Right lobe of liver (tissue), 6 donors: Measurements from ENCODE around the gene PSMB1. TPM values are rescaled to one million over a fixed set of nuclear protein-coding genes. Genes with fewer than 3 reads are reported as not detected.

Experiments
- ATAC-seq, 4 donors: fragments of 200-7000 bp; cut with Tn5 transposase; one replicate each; pipeline ENCODE4 v1.9.1; 2020; ENCODE audit warnings: mild to moderate bottlenecking in 4 of 4, moderate library complexity in 4 of 4
- DNase-seq, 3 donors: peaks; one replicate each; pipeline ENCODE4 v3.0.0-alpha.2; 2020
- H3K27ac ChIP-seq, 3 donors: fragments of 200-600 bp; one replicate each; pipeline ENCODE4 v1.8.0; 2022
- H3K27me3 ChIP-seq, 2 donors: fragments of 200-600 bp; one replicate each; pipeline ENCODE4 v1.8.0; 2022
- H3K36me3 ChIP-seq, 4 donors: fragments of 200-600 bp; sonication (generic) in 1 of 4; one replicate each; pipeline versions ENCODE4 v1.5.1 to v1.8.0; 2017 to 2022; ENCODE audit warnings: control low read depth in 1 of 4
- H3K4me1 ChIP-seq, 4 donors: fragments of 200-600 bp; sonication (generic) in 1 of 4; one replicate each; pipeline versions ENCODE4 v1.5.1 to v1.8.0; 2017 to 2022; ENCODE audit warnings: control low read depth in 1 of 4
- H3K4me3 ChIP-seq, 3 donors: fragments of 200-600 bp; one replicate each; pipeline ENCODE4 v1.8.0; 2022
- H3K9me3 ChIP-seq, 4 donors: fragments of 200-600 bp; sonication (generic) in 1 of 4; one replicate each; pipeline versions ENCODE4 v1.5.1 to v1.8.0; 2017 to 2022; ENCODE audit warnings: control low read depth in 1 of 4
- CTCF ChIP-seq, 4 donors: fragments of 200-600 bp in 3 of 4; fragments of 450-650 bp in 1 of 4; IDR thresholded peaks; one replicate each; pipeline versions ENCODE4 v1.5.1 to v1.8.0; 2016 to 2022; ENCODE audit warnings: antibody characterized with exemption in 4 of 4, mild to moderate bottlenecking in 2 of 4
- POLR2A ChIP-seq: fragments of 450-650 bp; IDR thresholded peaks from one replicate; pipeline ENCODE4 v1.6.1; 2017; ENCODE audit warnings: antibody characterized with exemption, mild to moderate bottlenecking
- WGBS: methylation state at CpG from one replicate; pipeline ENCODE4 v1.1.6; 2018; ENCODE audit warnings: low coverage, low lambda C conversion rate; ENCODE audit not compliant: insufficient coverage; ENCODE audit errors: missing lambda C conversion rate; 5-methylcytosine and 5-hydroxymethylcytosine counted together
- intact Hi-C, 2 donors: fragments of 100-400 bp; cut with DNase I; formaldehyde crosslinking; loops; one replicate each; pipeline versions ENCODE4 v1.11.2 to v1.14.1; 2022
- total RNA-seq, 6 experiments: library from RNA; depleted of rRNA in 2 of 6; stranded (reverse); fragments of >200 nt in 2 of 6; fragmentation: NEBNext Ultra II Directional in 3 of 6; extraction: Animal tissue kit (Norgen Biotek cat#: 25700) in 3 of 6; gene quantifications; one replicate each; pipeline versions ENCODE4 v1.1.0 to v1.2.4, GENCODE V29; 2016 to 2023
- donor health status: DM: no; HTN: yes; CAD: no.
- donor health status: DM: no; HTN: no; CAD: no.
- donor health status: DM: no; HTN: no; CAD: no.
- donor health status: DM: no; HTN: yes; CAD: no.
- donor health status: DM: no; HTN: yes; CAD: no.

The PSMB1 gene
- total RNA-seq, 6 experiments from 2014 or later = 90.3 to 164 (median 111) TPM

GRCh38 chr6:170485159-170485558 lies 67.9 kb downstream of the PSMB1 start:
- Histone ChIP-seq H3K27ac (no peak overlapping the region), H3K36me3 (no peaks in the 10 kb centered on the region), H3K9me3 (no peaks in the 10 kb centered on the region), H3K4me1 (no peaks in the 10 kb centered on the region), H3K27me3 (no peaks in the 10 kb centered on the region), H3K4me3 (no peak overlapping the region)
- DNase-seq (no peak), ATAC-seq (no peak)
- WGBS = 61% methylated on average over 4 of the region's 5 CpGs
- intact Hi-C loops = no loop called here
- TF ChIP-seq POLR2A (no peak), CTCF (IDR thresholded peaks at IDR 0.05) (no peak)

Other genes starting within 250 kb of the PSMB1 start
- 10 to 100 TPM in 5 of 6 experiments, 1 to 10 TPM in 1; 9.5 to 15.7 (median 13.1) TPM for gene FAM120B, start 246.5 kb downstream of the PSMB1 start, total RNA-seq
- gene TBP, start 1.1 kb upstream of the PSMB1 start, total RNA-seq = 1 to 10 TPM; 5.3 to 9.1 (median 5.9) TPM
- 10 to 100 TPM; 22.3 to 57.8 (median 24.0) TPM for gene PDCD2, start 31.3 kb upstream of the PSMB1 start, total RNA-seq